ENCODE data around the gene MYOM1.
"Not testable (repeated sequence)": the region's sequence is repeated elsewhere in the genome, so short reads cannot be mapped to it uniquely, and the experiment has no call there.

GRCh38 chr18:3028115-3028514 is 191.7 kb downstream of the MYOM1 start:
- not testable (repeated sequence) for TF ChIP-seq POLR2A, CTCF, EP300 (IDR thresholded peaks at IDR 0.05)

All from sigmoid colon (tissue), 4 donors.